ENCODE results near the gene RAC3.
A peak's percentile ranks its signal among the peaks of the same experiment; 100 is the strongest.

GRCh38 chr17:82037092-82037888, 5.8 kb downstream of the RAC3 start, which contains the start of gene DCXR:
- TF ChIP-seq CTCF (IDR thresholded peaks at IDR 0.05): peak; percentile 69 to 91 (median 84)
- TF ChIP-seq POLR2A (IDR thresholded peaks at IDR 0.05): peak; percentile 93 to 99
- peak; percentile 73 to 100 for TF ChIP-seq EP300 (IDR thresholded peaks at IDR 0.05)

Measured in tibial nerve (tissue), 4 donors.